ENCODE measurements around the gene SCN1B.

SCN1B gene

GRCh38 chr19:35039881-35040825 lies 9.9 kb downstream of the SCN1B start:
- no peak for TF ChIP-seq CTCF (IDR thresholded peaks at IDR 0.05; ENCODE audit: control insufficient read depth, extremely low read depth, insufficient read depth)
- no peak for DNase-seq (ENCODE audit: low read depth)
- peak overlapping the region; percentile 2; the same call in 1 of the 2 replicates for H3K4me3 ChIP-seq (ENCODE audit: low read depth, low read length)

DNA sequence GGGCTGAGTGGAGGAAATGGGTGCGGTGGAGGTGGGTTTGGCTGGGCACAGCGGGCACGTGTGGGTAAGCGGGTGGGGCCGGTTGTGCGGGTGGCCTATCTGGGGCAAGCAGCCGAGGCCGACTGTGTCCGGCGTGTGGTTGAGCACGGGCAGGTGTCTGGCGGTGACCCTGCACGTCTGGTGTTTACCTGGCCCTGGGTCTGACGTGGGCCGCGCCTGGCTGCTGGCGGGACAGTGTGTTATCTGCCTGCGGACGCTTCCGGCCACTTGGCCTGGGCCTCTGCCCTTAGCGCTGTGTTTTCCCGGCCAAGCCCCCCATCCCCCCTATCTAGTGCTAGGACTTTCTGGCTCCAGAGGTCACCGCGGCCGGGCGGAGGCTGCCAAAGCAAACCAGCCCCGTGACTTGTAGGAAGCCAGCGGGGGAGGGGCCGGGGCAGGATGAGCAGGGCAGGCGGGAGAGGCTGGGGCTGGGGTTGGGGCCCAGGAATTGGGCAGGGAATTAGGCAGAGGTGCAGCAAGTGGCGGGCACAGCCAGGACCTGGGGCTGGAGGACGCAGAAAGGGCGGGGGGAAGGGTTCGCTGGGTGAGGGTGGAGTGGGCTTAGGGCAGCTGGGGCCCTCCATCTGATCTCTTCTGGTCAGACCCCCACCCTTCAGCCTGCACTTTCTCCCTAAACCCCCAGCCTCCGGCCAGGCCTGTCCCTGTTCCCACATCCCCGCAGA lies 10.7 kb downstream of the SCN1B start:
- peak overlapping the region; percentile 99 for H3K4me3 ChIP-seq (ENCODE audit: low read depth, low read length)
- DNase-seq (ENCODE audit: low read depth), result peak; percentile 90
- no peak for TF ChIP-seq CTCF (IDR thresholded peaks at IDR 0.05; ENCODE audit: control insufficient read depth, extremely low read depth, insufficient read depth)

DNA sequence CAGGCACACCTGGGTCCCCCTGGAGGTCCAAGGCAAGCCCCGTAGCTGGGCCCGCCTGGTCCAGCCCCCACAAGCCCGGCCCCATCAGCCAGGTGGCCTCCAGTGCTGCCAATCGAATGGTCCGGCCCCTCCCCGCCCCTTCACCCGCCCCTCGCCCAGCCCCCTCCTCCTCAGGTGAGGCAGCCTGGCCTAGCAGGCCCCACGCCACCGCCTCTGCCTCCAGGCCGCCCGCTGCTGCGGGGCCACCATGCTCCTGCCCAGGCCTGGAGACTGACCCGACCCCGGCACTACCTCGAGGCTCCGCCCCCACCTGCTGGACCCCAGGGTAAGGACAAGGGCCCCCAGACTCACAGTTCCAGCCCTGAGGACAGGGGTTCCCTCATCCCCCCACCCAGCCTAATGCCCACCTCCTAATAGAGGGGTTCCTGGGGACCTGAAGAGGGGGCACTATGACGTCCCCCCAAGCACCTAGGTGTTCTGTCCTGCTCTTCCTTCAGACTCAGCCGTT lies 11.3 kb downstream of the SCN1B start, which contains the start of gene HPN:
TSS of gene HPN (plus strand) at position 174 of the 508 bp plus-strand sequence. CDS start 786 bp downstream, outside the sequence.
- no peak for TF ChIP-seq CTCF (IDR thresholded peaks at IDR 0.05; ENCODE audit: control insufficient read depth, extremely low read depth, insufficient read depth)
- DNase-seq (ENCODE audit: low read depth), result peak; percentile 70
- peak within 1 kb of the TSS; percentile 99 for H3K4me3 ChIP-seq (ENCODE audit: low read depth, low read length)

- peak overlapping the region; percentile 99 for H3K4me3 ChIP-seq (ENCODE audit: low read depth, low read length)
- DNase-seq (ENCODE audit: low read depth), result no peak
- no peak for TF ChIP-seq CTCF (IDR thresholded peaks at IDR 0.05; ENCODE audit: control insufficient read depth, extremely low read depth, insufficient read depth)
Measured at GRCh38 chr19:35042056-35042730, 11.9 kb downstream of the SCN1B start.

DNA sequence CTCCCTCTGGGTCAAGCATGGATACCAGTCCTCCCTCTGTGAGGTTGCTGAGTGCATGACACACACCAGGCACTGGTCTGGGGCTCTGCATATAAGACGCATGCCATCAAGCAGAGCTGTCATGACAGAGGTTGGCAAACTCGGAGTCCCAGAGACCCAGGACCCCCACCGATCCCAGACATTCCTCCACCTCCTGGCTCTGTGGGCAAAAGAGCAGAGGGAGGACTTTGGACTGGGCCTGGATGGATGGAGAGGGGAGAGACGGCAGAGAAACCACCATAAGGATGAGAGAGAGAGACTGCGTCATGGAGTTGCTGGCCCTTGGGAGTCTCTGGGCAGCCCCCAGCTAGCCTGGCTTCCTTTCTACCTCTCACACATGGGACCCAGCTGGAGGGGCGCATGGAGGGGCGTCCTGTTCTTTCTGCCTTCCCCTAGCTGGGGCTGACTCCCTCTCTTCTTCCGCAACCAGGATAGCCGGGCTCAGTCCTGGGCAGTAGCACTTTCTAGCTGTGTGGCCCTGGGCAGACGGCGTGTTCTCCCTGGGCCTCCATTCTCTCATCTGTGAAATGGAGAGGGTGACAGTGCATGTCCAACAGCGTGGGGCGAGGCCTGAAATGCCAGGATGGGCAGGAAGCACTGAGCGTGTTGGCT lies 12.8 kb downstream of the SCN1B start:
- TF ChIP-seq CTCF (IDR thresholded peaks at IDR 0.05; ENCODE audit: control insufficient read depth, extremely low read depth, insufficient read depth), result no peak
- no peak for DNase-seq (ENCODE audit: low read depth)
- peak overlapping the region; percentile 99 for H3K4me3 ChIP-seq (ENCODE audit: low read depth, low read length)

- DNase-seq (ENCODE audit: low read depth), result no peak
- H3K4me3 ChIP-seq (ENCODE audit: low read depth, low read length), result peak overlapping the region; percentile 99
- no peak for TF ChIP-seq CTCF (IDR thresholded peaks at IDR 0.05; ENCODE audit: control insufficient read depth, extremely low read depth, insufficient read depth)
Measured at GRCh38 chr19:35043906-35044305, 13.6 kb downstream of the SCN1B start.
